ENCODE data around the gene GRM2.
A peak's percentile ranks its signal among the peaks of the same experiment; 100 is the strongest.

Gene GRM2

DNA sequence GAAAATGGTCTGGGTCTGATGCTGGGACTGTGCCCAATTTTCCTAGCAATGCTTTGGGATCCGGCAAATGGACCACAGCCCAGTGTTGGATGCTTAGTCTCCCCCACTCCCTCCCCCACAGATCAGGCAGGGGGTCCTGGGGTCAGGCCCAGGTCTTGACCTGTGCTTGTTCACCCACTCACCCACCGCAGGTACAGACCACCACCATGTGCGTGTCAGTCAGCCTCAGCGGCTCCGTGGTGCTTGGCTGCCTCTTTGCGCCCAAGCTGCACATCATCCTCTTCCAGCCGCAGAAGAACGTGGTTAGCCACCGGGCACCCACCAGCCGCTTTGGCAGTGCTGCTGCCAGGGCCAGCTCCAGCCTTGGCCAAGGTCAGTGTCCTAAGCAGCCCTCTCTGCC, 10.6 kb downstream of the GRM2 start:
- no peak overlapping the region for H3K27ac Mint-ChIP-seq
- no peak overlapping the region for H3K4me3 Mint-ChIP-seq
- peaks cover 11% of the 10 kb centered on the region for H3K4me1 Mint-ChIP-seq

DNA sequence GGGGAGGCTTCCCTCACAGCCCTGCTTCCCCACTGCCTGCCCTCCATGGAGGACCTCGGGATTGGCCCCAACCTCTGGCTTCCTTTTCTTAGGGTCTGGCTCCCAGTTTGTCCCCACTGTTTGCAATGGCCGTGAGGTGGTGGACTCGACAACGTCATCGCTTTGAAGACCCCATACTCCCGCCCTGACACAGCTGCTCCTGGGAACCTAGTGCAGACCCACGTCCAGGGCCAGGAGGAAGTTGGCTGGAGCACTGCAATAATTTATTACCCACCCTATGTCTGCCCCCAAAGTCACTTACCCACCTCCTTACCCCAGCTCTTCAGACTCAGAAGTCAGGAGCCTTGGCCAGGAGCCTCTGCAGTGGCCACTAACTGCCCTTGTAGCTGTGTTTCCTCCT, 11.1 kb downstream of the GRM2 start:
- Mint-ChIP-seq H3K9me3 (no peaks in the 10 kb centered on the region), H3K36me3 (peaks cover 4% of the 10 kb centered on the region), H3K4me3 (no peak overlapping the region), H3K4me1 (peaks cover 11% of the 10 kb centered on the region), H3K27me3 (peaks cover 5% of the 10 kb centered on the region), H3K27ac (no peak overlapping the region)
- ATAC-seq (ENCODE audit: low read depth) (no peak), DNase-seq (ENCODE audit: low spot score in 2 of 2) (no peak)

More for the DNA sequence above, 10.6 kb downstream of the GRM2 start:
- Mint-ChIP-seq H3K9me3 (no peaks in the 10 kb centered on the region), H3K36me3 (peaks cover 4% of the 10 kb centered on the region), H3K27me3 (peaks cover 5% of the 10 kb centered on the region)
- ATAC-seq (ENCODE audit: low read depth): no peak
- DNase-seq (ENCODE audit: low spot score in 2 of 2): no peak

DNA sequence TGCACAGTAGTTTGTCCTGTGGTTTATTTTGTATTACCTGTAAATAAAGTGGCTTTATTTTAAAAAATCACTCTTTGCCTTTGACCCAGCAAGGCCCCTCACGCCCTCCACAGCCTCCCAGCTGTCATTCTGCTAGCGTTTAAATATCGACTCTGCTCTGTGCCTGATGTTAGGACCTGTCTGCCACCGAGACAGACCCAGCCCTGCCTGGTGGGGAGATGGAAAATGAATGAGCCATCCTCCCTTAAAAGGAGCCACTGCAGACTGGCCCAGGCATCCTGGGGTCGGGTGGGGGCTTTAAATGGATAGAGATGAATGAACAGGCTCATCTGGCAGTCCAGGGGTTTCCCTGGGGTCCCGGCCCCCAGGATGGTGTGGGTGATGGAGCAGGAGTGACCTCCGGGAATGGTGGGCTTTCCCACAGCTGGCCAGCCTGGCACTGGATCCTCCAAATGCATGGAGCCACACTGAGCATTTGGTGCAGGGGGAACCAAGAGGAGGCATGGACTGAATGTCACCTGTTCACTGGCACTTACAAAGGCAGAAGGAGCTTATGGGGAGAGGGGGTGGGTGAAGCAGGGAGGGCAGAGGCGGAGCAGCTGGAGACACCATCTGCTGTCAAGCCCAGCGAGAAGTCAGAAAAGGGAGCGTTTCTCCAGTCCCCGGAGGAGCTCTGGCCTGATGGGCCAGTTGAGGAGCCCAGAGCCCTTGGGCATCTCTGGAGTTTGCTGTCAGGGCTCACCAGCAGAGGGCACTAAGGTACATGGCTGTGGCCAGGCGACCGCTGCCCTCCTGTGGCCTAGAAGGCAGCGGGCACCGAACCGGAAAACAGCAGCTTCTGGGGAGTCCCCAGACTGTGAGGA, 11.9 kb downstream of the GRM2 start:
- H3K27me3 Mint-ChIP-seq: peaks cover 5% of the 10 kb centered on the region
- peaks cover 11% of the 10 kb centered on the region for H3K4me1 Mint-ChIP-seq
- H3K9me3 Mint-ChIP-seq: no peaks in the 10 kb centered on the region
- no peak for DNase-seq (ENCODE audit: low spot score in 2 of 2)
- peaks cover 4% of the 10 kb centered on the region for H3K36me3 Mint-ChIP-seq
- ATAC-seq (ENCODE audit: low read depth): peak; percentile 43
- no peak overlapping the region for H3K4me3 Mint-ChIP-seq
- no peak overlapping the region for H3K27ac Mint-ChIP-seq

DNA sequence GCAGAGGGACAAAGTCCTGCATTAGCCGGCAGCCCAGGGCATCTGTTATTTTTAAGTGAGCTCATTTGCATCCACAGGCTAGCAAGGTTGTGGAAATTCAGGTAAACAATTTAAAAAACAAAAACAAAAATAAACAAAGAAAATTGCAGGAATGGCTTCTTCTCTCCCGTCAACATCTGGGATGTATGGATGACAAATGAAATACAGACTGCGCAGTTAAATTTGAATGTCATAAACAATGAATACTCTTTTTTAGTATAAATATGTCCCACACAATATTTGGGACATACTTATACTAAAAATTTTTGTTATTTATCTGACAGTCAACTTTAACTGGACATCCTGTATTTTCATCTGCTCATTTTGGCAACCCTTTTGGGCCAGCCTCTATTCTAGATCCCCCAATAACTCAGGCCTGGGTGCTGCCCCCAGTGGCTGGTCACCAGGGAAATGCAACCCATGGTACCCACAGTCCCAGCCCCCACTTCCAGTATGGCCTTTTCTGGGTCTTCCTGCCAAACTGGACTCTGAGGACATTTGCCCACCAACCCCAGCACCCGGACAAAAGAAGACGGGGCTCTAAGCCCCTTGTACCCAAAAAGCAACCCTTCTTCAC, 12.7 kb downstream of the GRM2 start:
- Mint-ChIP-seq H3K9me3 (no peaks in the 10 kb centered on the region), H3K27me3 (peaks cover 5% of the 10 kb centered on the region), H3K4me1 (peaks cover 11% of the 10 kb centered on the region), H3K27ac (no peak overlapping the region), H3K36me3 (peaks cover 2% of the 10 kb centered on the region), H3K4me3 (no peak overlapping the region)
- ATAC-seq (ENCODE audit: low read depth): no peak
- no peak for DNase-seq (ENCODE audit: low spot score in 2 of 2)

DNA sequence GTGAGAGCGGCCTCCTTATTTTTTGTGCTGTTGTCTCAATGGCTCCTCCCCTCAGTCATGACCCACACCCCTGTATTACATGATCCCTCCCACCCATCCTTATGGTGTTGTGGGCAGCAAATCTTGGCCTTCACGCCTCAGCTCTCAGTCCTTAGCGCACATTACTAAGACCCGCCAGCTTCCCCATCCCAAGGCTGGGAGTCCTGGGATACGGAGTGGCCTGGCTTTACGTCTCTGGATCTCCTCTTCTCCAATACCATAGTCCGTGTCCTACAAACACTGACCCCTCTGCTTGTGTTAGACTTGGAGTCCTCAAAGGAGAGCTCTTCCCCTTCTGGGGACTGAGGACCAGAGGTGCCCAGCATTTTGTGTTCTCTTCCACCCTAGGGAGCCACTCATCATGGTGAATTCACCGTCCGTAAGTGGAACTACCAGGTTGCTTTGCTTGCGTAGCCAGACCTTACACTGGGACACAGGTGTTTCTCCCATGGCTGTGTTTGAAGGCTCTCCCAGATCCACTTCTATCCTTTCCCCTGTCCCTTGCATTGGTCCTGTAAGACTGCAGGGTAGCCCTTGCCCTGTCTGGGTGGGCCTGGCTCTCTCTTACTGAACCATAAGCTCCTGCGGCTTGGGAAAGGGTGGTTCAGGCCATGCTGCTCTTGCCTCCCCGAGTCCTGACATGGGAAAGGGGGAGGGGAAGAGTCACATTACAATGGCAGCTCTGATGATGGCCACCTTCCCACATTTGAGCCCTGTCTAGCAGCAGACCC, 13.6 kb downstream of the GRM2 start:
- H3K27ac Mint-ChIP-seq: no peak overlapping the region
- ATAC-seq (ENCODE audit: low read depth) (no peak), DNase-seq (ENCODE audit: low spot score in 2 of 2) (no peak)
- no peaks in the 10 kb centered on the region for H3K36me3 Mint-ChIP-seq
- no peak overlapping the region for H3K4me3 Mint-ChIP-seq
- peaks cover 5% of the 10 kb centered on the region for H3K27me3 Mint-ChIP-seq
- peaks cover 11% of the 10 kb centered on the region for H3K4me1 Mint-ChIP-seq
- H3K9me3 Mint-ChIP-seq: no peaks in the 10 kb centered on the region

DNA sequence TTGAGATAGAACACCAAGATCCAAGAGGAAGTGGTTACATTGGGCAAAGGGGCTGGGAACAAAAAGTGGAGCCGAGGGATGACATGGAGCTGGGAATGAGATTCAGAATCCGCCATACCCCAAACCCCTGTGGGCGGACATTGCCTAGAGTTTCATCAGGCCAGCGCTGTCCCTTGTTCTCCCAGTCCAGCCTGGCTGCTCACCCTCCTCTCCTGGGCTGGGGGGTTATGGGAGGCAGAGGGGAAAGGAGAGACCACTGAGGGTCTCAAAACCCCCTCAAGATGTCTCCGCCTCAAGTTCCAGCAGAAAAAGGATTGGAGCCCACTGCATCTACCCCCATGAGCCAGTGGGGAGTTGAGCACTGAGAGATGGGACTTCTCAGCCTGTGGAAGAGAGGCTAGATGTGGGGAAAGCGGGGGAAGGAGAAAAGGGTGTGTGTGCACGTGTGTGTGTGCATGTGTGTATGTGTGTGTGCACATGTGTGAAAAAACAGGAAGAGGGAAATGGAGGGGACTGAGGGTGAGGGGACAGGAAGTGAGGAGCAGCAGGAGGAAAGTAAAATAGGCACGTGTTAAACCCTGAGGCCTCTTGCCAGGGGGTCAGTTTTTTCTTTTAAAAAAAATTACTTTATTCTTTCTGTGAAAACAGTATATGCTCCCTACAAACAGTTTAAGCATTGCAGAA, 14.3 kb downstream of the GRM2 start:
- DNase-seq (ENCODE audit: low spot score in 2 of 2): no peak
- Mint-ChIP-seq H3K36me3 (no peaks in the 10 kb centered on the region), H3K27me3 (peaks cover 4% of the 10 kb centered on the region), H3K27ac (peak overlapping the region; percentile 40), H3K4me1 (peaks cover 11% of the 10 kb centered on the region), H3K9me3 (no peaks in the 10 kb centered on the region), H3K4me3 (no peak overlapping the region)
- ATAC-seq (ENCODE audit: low read depth): no peak

DNA sequence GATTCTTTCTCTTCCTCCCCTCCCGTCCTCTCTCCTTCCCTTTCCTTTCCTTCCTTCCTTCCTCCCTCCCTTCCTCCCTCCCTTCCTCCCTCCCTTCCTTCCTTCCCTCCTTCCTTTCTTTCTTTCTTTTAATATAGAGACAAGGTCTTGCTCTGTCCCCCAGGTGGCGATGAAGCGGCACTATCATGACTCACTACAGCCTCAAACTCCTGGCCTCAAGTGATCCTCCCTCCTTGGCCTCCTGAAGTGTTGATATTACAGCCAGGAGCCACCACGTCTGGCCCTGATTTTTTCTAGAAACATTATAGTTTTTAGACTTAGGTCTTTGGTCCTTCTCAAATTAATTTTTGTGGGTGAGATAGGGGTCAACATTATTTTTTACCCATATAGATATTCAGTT, 15.5 kb downstream of the GRM2 start:
- Mint-ChIP-seq H3K4me3 (no peak overlapping the region), H3K4me1 (peaks cover 8% of the 10 kb centered on the region), H3K27me3 (no peaks in the 10 kb centered on the region), H3K36me3 (no peaks in the 10 kb centered on the region), H3K9me3 (no peaks in the 10 kb centered on the region), H3K27ac (no peak overlapping the region)
- ATAC-seq (ENCODE audit: low read depth) (no peak), DNase-seq (ENCODE audit: low spot score in 2 of 2) (no peak)

DNA sequence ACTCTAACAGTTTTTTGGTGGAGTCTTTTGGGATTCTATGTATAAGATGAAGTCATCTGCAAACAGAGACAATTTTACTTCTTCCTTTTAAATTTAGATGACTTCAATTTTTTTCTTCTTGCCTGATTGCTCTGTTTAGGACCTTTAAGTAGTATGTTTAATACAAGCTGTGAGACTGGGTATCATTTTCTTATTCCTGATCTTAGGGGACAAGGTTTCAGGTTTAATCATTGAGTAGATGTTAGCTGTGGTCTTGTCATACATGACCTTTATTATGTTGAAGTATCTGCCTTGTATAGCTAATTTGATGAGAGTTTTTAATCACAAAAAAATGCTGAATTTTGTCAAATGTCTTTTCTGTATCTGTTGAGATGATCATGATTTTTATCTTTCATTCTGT, 20.6 kb downstream of the GRM2 start:
- Mint-ChIP-seq H3K27me3 (no peaks in the 10 kb centered on the region), H3K27ac (no peak overlapping the region), H3K36me3 (no peaks in the 10 kb centered on the region), H3K4me3 (no peak overlapping the region), H3K4me1 (no peaks in the 10 kb centered on the region), H3K9me3 (no peaks in the 10 kb centered on the region)
- DNase-seq (ENCODE audit: low spot score in 2 of 2) (no peak), ATAC-seq (ENCODE audit: low read depth) (no peak)

DNA sequence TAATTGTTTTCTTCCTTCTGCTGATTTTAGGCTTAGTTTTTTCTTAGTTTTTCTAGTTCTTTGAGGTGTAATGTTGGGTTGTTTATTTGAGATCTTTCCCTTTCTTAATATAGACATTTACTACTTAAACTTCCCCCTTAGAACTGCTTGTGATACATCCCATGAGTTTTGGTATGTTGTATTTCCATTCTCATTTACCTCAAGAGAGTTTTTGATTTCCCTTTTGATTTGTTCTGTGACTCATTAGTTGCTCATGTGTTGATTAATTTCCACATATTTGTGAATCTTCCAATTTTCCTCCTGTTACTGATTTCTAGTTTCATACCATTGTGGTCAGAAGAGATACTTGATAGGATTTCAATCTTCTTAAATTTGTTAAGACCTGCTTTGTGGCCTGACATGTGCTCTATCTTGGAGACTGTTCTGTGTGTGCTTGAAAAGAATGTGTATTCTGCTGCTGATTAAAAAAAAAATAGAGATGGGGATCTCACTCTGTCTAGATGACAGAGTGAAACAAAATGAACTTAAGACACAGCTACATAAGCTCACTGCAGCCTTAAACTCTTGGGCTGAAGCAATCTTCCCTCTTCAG, 22.3 kb downstream of the GRM2 start:
- Mint-ChIP-seq H3K27ac (no peak overlapping the region), H3K9me3 (peaks cover 2% of the 10 kb centered on the region), H3K27me3 (peaks cover 4% of the 10 kb centered on the region), H3K4me1 (no peaks in the 10 kb centered on the region), H3K36me3 (no peaks in the 10 kb centered on the region), H3K4me3 (no peak overlapping the region)
- ATAC-seq (ENCODE audit: low read depth) (no peak), DNase-seq (ENCODE audit: low spot score in 2 of 2) (no peak)

DNA sequence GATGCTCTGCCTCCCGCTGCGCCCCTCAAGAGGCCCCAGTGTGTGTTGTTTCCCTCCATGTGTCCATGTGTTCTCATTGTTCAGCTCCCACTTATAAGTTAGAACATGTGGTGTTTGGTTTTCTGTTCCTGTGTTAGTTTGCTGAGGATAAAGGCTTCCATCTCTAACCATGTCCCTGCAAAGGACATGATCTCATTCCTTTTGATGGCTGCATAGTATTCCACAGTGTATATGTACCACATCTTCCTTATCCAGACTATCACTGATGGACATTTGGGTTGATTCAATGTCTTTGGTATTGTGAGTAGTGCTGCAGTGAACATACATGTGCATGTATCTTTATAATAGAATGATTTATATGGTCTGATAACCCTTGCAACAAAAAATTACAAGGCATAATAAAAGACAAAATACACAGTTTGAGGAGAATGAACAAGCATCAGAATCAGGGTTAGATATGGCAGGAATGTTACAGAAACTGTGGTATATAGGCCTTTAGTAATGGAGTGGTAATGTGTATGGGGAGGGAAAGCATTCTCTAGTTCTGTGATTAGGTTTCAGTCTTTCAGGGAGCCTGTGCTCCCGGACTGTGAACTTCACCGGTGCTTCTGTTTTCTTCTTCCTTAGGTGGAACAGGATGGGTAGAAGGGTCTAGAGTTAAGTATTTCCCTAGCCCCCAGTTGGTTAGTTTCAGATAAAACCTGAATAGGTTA, 27.1 kb downstream of the GRM2 start:
- Mint-ChIP-seq H3K4me1 (no peaks in the 10 kb centered on the region), H3K27me3 (peaks cover 26% of the 10 kb centered on the region), H3K9me3 (peaks cover 3% of the 10 kb centered on the region), H3K27ac (no peak overlapping the region), H3K4me3 (no peak overlapping the region), H3K36me3 (peaks cover 3% of the 10 kb centered on the region)
- DNase-seq (ENCODE audit: low spot score in 2 of 2) (no peak), ATAC-seq (ENCODE audit: low read depth) (no peak)

DNA sequence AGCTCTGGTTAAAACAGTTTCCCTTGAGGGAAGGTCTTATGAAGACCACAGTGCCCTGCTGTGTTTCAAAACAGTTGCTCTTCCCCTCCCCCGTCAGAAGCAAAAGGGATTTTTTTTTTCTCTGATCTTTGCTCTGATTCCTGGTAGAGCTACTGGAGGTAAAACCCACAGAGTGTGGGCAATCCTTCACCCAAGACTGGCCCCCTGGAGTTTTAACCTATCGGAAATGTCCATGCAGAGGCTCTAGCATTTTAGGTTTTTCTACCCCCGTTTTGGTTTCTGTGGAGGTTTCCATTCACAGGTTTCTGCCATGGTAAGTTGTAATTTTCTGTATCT, 27.7 kb downstream of the GRM2 start:
- ATAC-seq (ENCODE audit: low read depth): no peak
- H3K4me3 Mint-ChIP-seq: no peak overlapping the region
- no peak overlapping the region for H3K27ac Mint-ChIP-seq
- peaks cover 3% of the 10 kb centered on the region for H3K36me3 Mint-ChIP-seq
- H3K9me3 Mint-ChIP-seq: peaks cover 3% of the 10 kb centered on the region
- H3K4me1 Mint-ChIP-seq: no peaks in the 10 kb centered on the region
- H3K27me3 Mint-ChIP-seq: peaks cover 26% of the 10 kb centered on the region
- no peak for DNase-seq (ENCODE audit: low spot score in 2 of 2)

DNA sequence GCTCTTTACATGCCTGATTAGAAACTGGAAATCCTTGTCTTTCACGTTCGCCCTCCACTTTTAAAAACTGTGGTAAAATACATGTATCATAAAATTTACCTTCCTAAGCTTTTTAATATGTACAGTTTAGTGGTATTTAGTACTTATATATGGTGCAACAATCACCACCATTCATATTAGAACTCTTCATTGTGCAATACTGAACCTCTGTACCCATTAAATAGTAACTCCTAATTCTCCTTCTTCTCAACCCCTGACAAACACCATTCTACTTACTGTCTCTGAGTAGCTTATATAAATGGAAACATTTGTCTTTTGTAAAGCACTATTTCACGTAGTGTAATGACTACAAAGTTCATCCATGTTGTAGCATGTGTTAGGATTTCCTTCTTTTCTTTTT, 28.2 kb downstream of the GRM2 start:
- Mint-ChIP-seq H3K4me1 (no peaks in the 10 kb centered on the region), H3K36me3 (peaks cover 3% of the 10 kb centered on the region), H3K9me3 (peaks cover 3% of the 10 kb centered on the region), H3K27me3 (peaks cover 26% of the 10 kb centered on the region), H3K27ac (no peak overlapping the region), H3K4me3 (no peak overlapping the region)
- DNase-seq (ENCODE audit: low spot score in 2 of 2) (no peak), ATAC-seq (ENCODE audit: low read depth) (no peak)

DNA sequence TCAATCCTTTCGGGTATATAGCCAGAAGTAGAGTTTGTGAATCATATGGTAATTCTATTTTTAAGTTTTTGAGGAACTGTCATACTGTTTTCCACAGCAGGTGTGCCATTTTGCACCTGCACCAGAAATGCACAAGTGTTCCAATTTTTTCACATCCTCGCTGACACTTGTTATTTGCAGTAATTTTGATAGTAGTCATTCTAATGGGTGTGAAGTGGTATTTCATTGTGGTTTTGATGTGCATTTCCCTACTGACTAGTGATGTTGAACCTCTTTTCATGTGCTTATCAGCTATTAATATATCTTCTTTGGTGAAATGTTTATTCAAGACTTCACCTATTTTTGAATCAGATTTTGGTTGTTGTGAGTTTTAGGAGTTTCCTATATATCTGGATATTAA, 29.1 kb downstream of the GRM2 start:
- ATAC-seq (ENCODE audit: low read depth) (no peak), DNase-seq (ENCODE audit: low spot score in 2 of 2) (no peak)
- Mint-ChIP-seq H3K4me3 (no peak overlapping the region), H3K4me1 (no peaks in the 10 kb centered on the region), H3K27ac (no peak overlapping the region), H3K9me3 (peaks cover 3% of the 10 kb centered on the region), H3K27me3 (peaks cover 28% of the 10 kb centered on the region), H3K36me3 (peaks cover 3% of the 10 kb centered on the region)

Measured in memory B cell (primary cell).